Measurements from ENCODE around the gene UBQLN2. TPM values are rescaled to one million over a fixed set of nuclear protein-coding genes. Genes with fewer than 3 reads are reported as not detected.
"Not testable (repeated sequence)": the region's sequence is repeated elsewhere in the genome, so short reads cannot be mapped to it uniquely, and the experiment has no call there.

Gene UBQLN2
- total RNA-seq (ENCODE audit: unreplicated experiment) = 49.8 TPM
- long read RNA-seq, full-length matches to known transcripts = 11 of 11 reads
- long read RNA-seq, partial matches to known transcripts = 0 of 11 reads
- long read RNA-seq, other reads (novel, unspliced or antisense) = 0 of 11 reads

GRCh38 chrX:56563231-56564161 lies at the start of gene UBQLN2:
Gene UBQLN2 (plus strand): TSS chrX:56563627. CDS start chrX:56563874, 247 bp downstream.
- Mint-ChIP-seq H3K4me1 (ENCODE audit: low read depth, unreplicated experiment) (peaks cover 1% of the 10 kb centered on the region), H3K27me3 (ENCODE audit: unreplicated experiment) (peaks cover 3% of the 10 kb centered on the region), H3K9me3 (ENCODE audit: unreplicated experiment) (peaks cover 8% of the 10 kb centered on the region), H3K36me3 (ENCODE audit: unreplicated experiment) (no peaks in the 10 kb centered on the region), H3K27ac (ENCODE audit: unreplicated experiment) (peak within 1 kb of the TSS; percentile 98), H3K4me3 (ENCODE audit: unreplicated experiment) (peak within 1 kb of the TSS; percentile 100)
- TF ChIP-seq CTCF (IDR thresholded peaks at IDR 0.05; ENCODE audit: partially characterized antibody, unreplicated experiment) = no peak
- DNase-seq = peak; percentile 86

GRCh38 chrX:56519642-56520041 lies 43.8 kb upstream of the UBQLN2 start:
- Mint-ChIP-seq H3K36me3 (ENCODE audit: unreplicated experiment) (no peaks in the 10 kb centered on the region), H3K4me3 (ENCODE audit: unreplicated experiment) (no peak overlapping the region), H3K27ac (ENCODE audit: unreplicated experiment) (no peak overlapping the region), H3K27me3 (ENCODE audit: unreplicated experiment) (no peaks in the 10 kb centered on the region), H3K4me1 (ENCODE audit: low read depth, unreplicated experiment) (no peaks in the 10 kb centered on the region), H3K9me3 (ENCODE audit: unreplicated experiment) (no peaks in the 10 kb centered on the region)
- no peak for TF ChIP-seq CTCF (IDR thresholded peaks at IDR 0.05; ENCODE audit: partially characterized antibody, unreplicated experiment)
- DNase-seq = no peak

DNA sequence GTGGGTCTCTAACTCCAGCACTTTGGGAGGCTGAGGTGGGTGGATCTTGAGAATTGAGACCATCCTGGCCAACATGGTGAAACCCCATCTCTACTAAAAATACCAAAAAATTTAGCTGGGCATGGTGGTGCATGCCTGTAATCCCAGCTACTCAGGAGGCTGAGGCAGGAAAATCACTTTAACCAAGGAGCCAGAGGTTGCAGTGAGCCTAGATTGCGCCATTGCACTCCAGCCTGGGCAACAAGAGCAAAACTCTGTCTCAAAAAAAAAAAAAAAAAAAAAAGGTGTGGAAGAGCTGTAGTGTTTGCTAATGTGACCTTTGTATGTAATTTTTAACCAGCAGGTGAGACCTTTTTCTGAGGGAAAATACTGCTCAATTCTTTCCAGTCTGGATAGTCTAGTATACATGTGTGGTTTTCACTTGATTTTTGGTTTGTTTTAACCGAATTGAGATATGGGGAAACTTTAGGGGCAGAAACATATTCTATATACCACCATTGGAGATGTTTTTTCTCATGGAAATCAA lies 33.9 kb upstream of the UBQLN2 start:
- not testable (repeated sequence) for H3K4me3 Mint-ChIP-seq (ENCODE audit: unreplicated experiment); H3K4me1 Mint-ChIP-seq (ENCODE audit: low read depth, unreplicated experiment); H3K27me3 Mint-ChIP-seq (ENCODE audit: unreplicated experiment); H3K9me3 Mint-ChIP-seq (ENCODE audit: unreplicated experiment); H3K27ac Mint-ChIP-seq (ENCODE audit: unreplicated experiment); H3K36me3 Mint-ChIP-seq (ENCODE audit: unreplicated experiment); DNase-seq

DNA sequence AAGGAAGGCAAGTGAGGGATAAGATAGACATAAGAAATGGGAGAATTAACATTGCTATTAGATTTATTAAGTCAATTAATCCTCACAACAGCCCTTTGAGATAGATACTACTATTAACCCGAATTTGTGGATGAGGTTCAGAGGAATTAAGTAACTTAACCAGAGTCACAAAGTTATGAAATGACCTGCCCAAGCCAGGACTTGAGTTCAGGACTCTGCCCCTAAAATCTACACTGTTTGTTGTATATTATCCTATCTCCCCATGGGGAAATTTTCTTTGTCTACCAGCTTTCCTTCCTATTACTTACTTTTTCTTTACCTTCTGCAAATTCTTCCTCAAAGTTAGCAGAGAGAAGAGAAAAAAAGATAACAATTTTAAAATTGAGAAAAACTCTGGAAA lies 33.4 kb upstream of the UBQLN2 start:
- no peaks in the 10 kb centered on the region for H3K9me3 Mint-ChIP-seq (ENCODE audit: unreplicated experiment)
- H3K36me3 Mint-ChIP-seq (ENCODE audit: unreplicated experiment) = no peaks in the 10 kb centered on the region
- no peaks in the 10 kb centered on the region for H3K27me3 Mint-ChIP-seq (ENCODE audit: unreplicated experiment)
- no peak overlapping the region for H3K4me3 Mint-ChIP-seq (ENCODE audit: unreplicated experiment)
- no peak overlapping the region for H3K27ac Mint-ChIP-seq (ENCODE audit: unreplicated experiment)
- no peak for DNase-seq
- no peaks in the 10 kb centered on the region for H3K4me1 Mint-ChIP-seq (ENCODE audit: low read depth, unreplicated experiment)
- TF ChIP-seq CTCF (IDR thresholded peaks at IDR 0.05; ENCODE audit: partially characterized antibody, unreplicated experiment) = no peak

DNA sequence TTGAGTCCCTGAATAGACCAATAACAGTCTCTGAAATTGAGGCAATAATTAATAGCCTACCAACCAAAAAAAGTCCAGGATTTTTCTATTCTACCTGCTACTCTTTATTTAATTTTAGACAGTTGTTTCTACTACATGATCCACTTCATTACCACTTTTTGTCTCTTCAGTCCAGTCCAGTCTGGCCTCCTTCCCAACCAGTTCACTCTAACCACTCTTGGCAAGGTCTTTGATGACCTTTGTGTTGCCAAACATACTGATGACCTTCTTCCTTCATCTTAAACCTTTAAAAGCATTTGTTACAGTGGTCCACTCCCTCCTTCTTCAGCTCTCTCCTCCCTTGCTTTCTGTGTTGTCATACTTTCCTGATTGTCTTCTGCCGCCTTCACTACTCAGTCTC lies 12.8 kb upstream of the UBQLN2 start:
- Mint-ChIP-seq H3K9me3 (ENCODE audit: unreplicated experiment) (no peaks in the 10 kb centered on the region), H3K27ac (ENCODE audit: unreplicated experiment) (no peak overlapping the region), H3K4me1 (ENCODE audit: low read depth, unreplicated experiment) (no peaks in the 10 kb centered on the region), H3K27me3 (ENCODE audit: unreplicated experiment) (no peaks in the 10 kb centered on the region), H3K4me3 (ENCODE audit: unreplicated experiment) (no peak overlapping the region), H3K36me3 (ENCODE audit: unreplicated experiment) (peaks cover 6% of the 10 kb centered on the region)
- DNase-seq = no peak
- TF ChIP-seq CTCF (IDR thresholded peaks at IDR 0.05; ENCODE audit: partially characterized antibody, unreplicated experiment) = no peak

Measured in glutamatergic neuron (in vitro differentiated cells).